ACHN (cell line): ENCODE measurements around the gene SAMHD1.
"Not testable (repeated sequence)": the region's sequence is repeated elsewhere in the genome, so short reads cannot be mapped to it uniquely, and the experiment has no call there.

Experiments used
- DNase-seq: peaks from one replicate; pipeline ENCODE4 v3.0.0-alpha.2; 2015
- in situ Hi-C: cut with HindIII; loops from 2 replicates; pipeline ENCODE4 v1.10.0; 2017; ENCODE audit warnings: low sequenced_read_pairs, low pct_ligation_motif_present, low pct_unique_long_range_greater_than_20kb

The SAMHD1 gene

GRCh38 chr20:36924167-36925045 lies 27.1 kb downstream of the SAMHD1 start:
- in situ Hi-C loops: no loop called here
- peak; percentile 75 for DNase-seq

GRCh38 chr20:36920334-36920730 lies 31.2 kb downstream of the SAMHD1 start:
- DNase-seq: no peak
- in situ Hi-C loops: no loop called here

GRCh38 chr20:36919715-36920333 lies 31.7 kb downstream of the SAMHD1 start:
- in situ Hi-C loops: no loop called here
- DNase-seq: peak; percentile 62

GRCh38 chr20:36917943-36918342 lies 33.6 kb downstream of the SAMHD1 start:
- no peak for DNase-seq
- in situ Hi-C loops: no loop called here

- DNase-seq: no peak
- in situ Hi-C loops: no loop called here
Measured at GRCh38 chr20:36917240-36917639, 34.3 kb downstream of the SAMHD1 start.

- in situ Hi-C loops: no loop called here
- no peak for DNase-seq
Measured at GRCh38 chr20:36916199-36916598, 35.3 kb downstream of the SAMHD1 start.

GRCh38 chr20:36908603-36909002 lies 42.9 kb downstream of the SAMHD1 start:
- DNase-seq: no peak
- in situ Hi-C loops: no loop called here

GRCh38 chr20:36906086-36906485 lies 45.4 kb downstream of the SAMHD1 start:
- in situ Hi-C loops: not testable (repeated sequence)

GRCh38 chr20:36905566-36905965 lies 45.9 kb downstream of the SAMHD1 start:
- DNase-seq, in situ Hi-C loops: not testable (repeated sequence)

More at GRCh38 chr20:36906086-36906485, 45.4 kb downstream of the SAMHD1 start:
- not testable (repeated sequence) for DNase-seq

GRCh38 chr20:36904690-36905089 lies 46.8 kb downstream of the SAMHD1 start:
- DNase-seq: no peak
- in situ Hi-C loops: no loop called here

GRCh38 chr20:36895036-36895435 lies 56.5 kb downstream of the SAMHD1 start:
- in situ Hi-C loops: no loop called here
- DNase-seq: no peak

- DNase-seq: no peak
- in situ Hi-C loops: no loop called here
Measured at GRCh38 chr20:36893801-36894200, 57.7 kb downstream of the SAMHD1 start.

- no peak for DNase-seq
- in situ Hi-C loops: no loop called here
Measured at GRCh38 chr20:36891211-36891610, 60.3 kb downstream of the SAMHD1 start.

- in situ Hi-C loops: no loop called here
- no peak for DNase-seq
Measured at GRCh38 chr20:36890586-36890985, 60.9 kb downstream of the SAMHD1 start.

- in situ Hi-C loops: no loop called here
- no peak for DNase-seq
Measured at GRCh38 chr20:36888880-36889516, 62.5 kb downstream of the SAMHD1 start.

GRCh38 chr20:36887752-36888090 lies 63.8 kb downstream of the SAMHD1 start:
- DNase-seq: no peak
- in situ Hi-C loops: no loop called here

GRCh38 chr20:36886859-36887751 lies 64.4 kb downstream of the SAMHD1 start:
- in situ Hi-C loops: no loop called here
- DNase-seq: peak; percentile 74

GRCh38 chr20:36885356-36885755 lies 66.2 kb downstream of the SAMHD1 start:
- in situ Hi-C loops: no loop called here
- DNase-seq: no peak
